H1 (cell line): ENCODE measurements around the gene ASPA. TPM values are rescaled to one million over a fixed set of nuclear protein-coding genes. Genes with fewer than 3 reads are reported as not detected.

Source experiments
- CTCF ChIA-PET: fragments of 300-600 bp; sonication (Branson Sonifier 250); formaldehyde crosslinking; loops from one replicate; lab custom pipeline; 2021; ENCODE audit not compliant: partially characterized antibody; lab: Charles Lee
- POLR2A ChIA-PET: fragments of 300-600 bp; sonication (Branson Sonifier 250); formaldehyde crosslinking; loops from one replicate; lab custom pipeline; 2021; ENCODE audit warnings: inconsistent platforms; ENCODE audit not compliant: partially characterized antibody; lab: Charles Lee
- DNase-seq, 2 experiments: peaks; one replicate each; pipeline versions ENCODE4 v3.0.0 to v3.0.0-alpha.2; 2010 to 2022; ENCODE audit warnings: low spot score in 2 of 2, low read depth in 1 of 2, mixed read lengths in 1 of 2
- FAIRE-seq: peaks from 2 replicates; lab custom pipeline; 2011; peaks lifted over from hg19 to GRCh38; lab: Jason Lieb, UNC
- H2AFZ ChIP-seq: 2 replicates; pipeline ENCODE4 v1.8.1; 2012; ENCODE audit warnings: low read length, inconsistent platforms
- H2AK5ac ChIP-seq: 2 replicates; pipeline ENCODE4 v1.6.1; 2013; ENCODE audit warnings: low read depth, low read length
- H2BK120ac ChIP-seq: replicated peaks from 2 replicates; pipeline ENCODE3; 2013; ENCODE audit warnings: low read depth, low read length, inconsistent platforms
- H2BK12ac ChIP-seq: 2 replicates; pipeline ENCODE4 v1.6.1; 2013; ENCODE audit warnings: low read depth, low read length
- H2BK15ac ChIP-seq: 2 replicates; pipeline ENCODE4 v1.6.1; 2013; ENCODE audit warnings: low read length
- H2BK20ac ChIP-seq: 2 replicates; pipeline ENCODE4 v1.6.1; 2013; ENCODE audit warnings: low read length
- H2BK5ac ChIP-seq: 2 replicates; pipeline ENCODE4 v1.6.1; 2013; ENCODE audit warnings: low read depth, low read length
- H3K14ac ChIP-seq: 2 replicates; pipeline ENCODE4 v1.6.1; 2013; ENCODE audit warnings: inconsistent platforms; ENCODE audit not compliant: insufficient read length
- H3K18ac ChIP-seq: 2 replicates; pipeline ENCODE4 v1.6.1; 2013; ENCODE audit warnings: low read length; ENCODE audit errors: extremely low read depth
- H3K23ac ChIP-seq: 2 replicates; pipeline ENCODE4 v1.6.1; 2013; ENCODE audit warnings: inconsistent platforms; ENCODE audit not compliant: insufficient read length
- H3K23me2 ChIP-seq: 2 replicates; pipeline ENCODE4 v1.6.1; 2013; ENCODE audit warnings: low read depth, low read length
- H3K27ac ChIP-seq: 2 replicates; pipeline ENCODE4 v1.6.1; 2011; ENCODE audit warnings: low read depth, low read length, inconsistent platforms
- H3K27me3 ChIP-seq, 4 experiments: replicated peaks in 1 of 4; 1 replicate in 1 of 4; 2 replicates in 3 of 4; pipeline versions ENCODE4 v1.6.1 to v1.8.1; 2011 to 2013; ENCODE audit warnings: low read length in 3 of 4, mild to moderate bottlenecking in 3 of 4, inconsistent platforms in 2 of 4, mixed read lengths in 2 of 4, moderate library complexity in 1 of 4; ENCODE audit not compliant: control insufficient read depth in 3 of 4, insufficient read depth in 3 of 4; ENCODE audit errors: extremely low read depth in 1 of 4
- H3K36me3 ChIP-seq, 4 experiments: 2 replicates each; pipeline versions ENCODE4 v1.6.1 to v1.8.1; 2011 to 2013; ENCODE audit warnings: mild to moderate bottlenecking in 4 of 4, low read length in 3 of 4, moderate library complexity in 2 of 4, control low read depth in 1 of 4, inconsistent platforms in 1 of 4; ENCODE audit not compliant: insufficient read depth in 4 of 4, control insufficient read depth in 2 of 4
- H3K4ac ChIP-seq: replicated peaks from 2 replicates; pipeline ENCODE3; 2013; ENCODE audit warnings: low read length, low read depth, mixed read lengths, inconsistent platforms; ENCODE audit not compliant: insufficient read length
- H3K4me1 ChIP-seq, 4 experiments: replicated peaks in 1 of 4; 1 replicate in 1 of 4; 2 replicates in 3 of 4; pipeline versions ENCODE4 v1.6.1 to v1.8.1; 2011 to 2013; ENCODE audit warnings: low read length in 3 of 4, inconsistent platforms in 2 of 4, mixed read lengths in 1 of 4; ENCODE audit not compliant: insufficient read depth in 4 of 4, control insufficient read depth in 3 of 4
- H3K4me2 ChIP-seq, 2 experiments: 2 replicates each; pipeline versions ENCODE4 v1.6.1 to v1.8.1; 2011 to 2013; ENCODE audit warnings: low read depth in 2 of 2, low read length in 2 of 2, control low read depth in 1 of 2, inconsistent platforms in 1 of 2, mild to moderate bottlenecking in 1 of 2; ENCODE audit not compliant: insufficient read depth in 1 of 2
- H3K4me3 ChIP-seq, 4 experiments: fragments of 200-600, 300-600 bp in 1 of 4; sonication (generic), shearing (Covaris generic), sonication (Bioruptor Twin) in 1 of 4; 2 replicates each; pipeline versions ENCODE4 v1.5.1 to v1.8.1; 2011 to 2016; ENCODE audit warnings: low read length in 4 of 4, low read depth in 3 of 4, control low read depth in 2 of 4, inconsistent platforms in 2 of 4, mild to moderate bottlenecking in 2 of 4, mixed read lengths in 1 of 4, moderate library complexity in 1 of 4; ENCODE audit not compliant: insufficient read depth in 2 of 4; ENCODE audit errors: extremely low read depth in 1 of 4
- H3K56ac ChIP-seq: replicated peaks from 2 replicates; pipeline ENCODE3; 2013; ENCODE audit warnings: low read depth, mild to moderate bottlenecking, mixed read lengths, low read length, inconsistent platforms; ENCODE audit not compliant: insufficient read length
- H3K79me1 ChIP-seq: 2 replicates; pipeline ENCODE4 v1.6.1; 2013; ENCODE audit warnings: low read depth, low read length, control low read depth
- H3K79me2 ChIP-seq, 2 experiments: 2 replicates each; pipeline versions ENCODE4 v1.6.1 to v1.8.1; 2012 to 2013; ENCODE audit warnings: low read length in 2 of 2, mild to moderate bottlenecking in 2 of 2, inconsistent platforms in 1 of 2; ENCODE audit not compliant: insufficient read depth in 2 of 2, control insufficient read depth in 1 of 2
- H3K9ac ChIP-seq, 4 experiments: replicated peaks in 1 of 4; 1 replicate in 1 of 4; 2 replicates in 3 of 4; pipeline versions ENCODE4 v1.6.1 to v1.8.1; 2011 to 2013; ENCODE audit warnings: low read depth in 3 of 4, low read length in 3 of 4, control low read depth in 2 of 4, mild to moderate bottlenecking in 2 of 4, moderate library complexity in 2 of 4, inconsistent platforms in 1 of 4; ENCODE audit errors: extremely low read depth in 1 of 4
- H3K9me3 ChIP-seq, 2 experiments: 2 replicates each; pipeline versions ENCODE4 v1.6.1 to v1.8.1; 2012 to 2013; ENCODE audit warnings: mild to moderate bottlenecking in 2 of 2, moderate library complexity in 2 of 2, control low read depth in 1 of 2, inconsistent platforms in 1 of 2, low read depth in 1 of 2, low read length in 1 of 2, mixed read lengths in 1 of 2; ENCODE audit not compliant: insufficient read depth in 2 of 2
- H4K20me1 ChIP-seq, 2 experiments: replicated peaks in 1 of 2; 2 replicates each; pipeline versions ENCODE3 to v1.8.1; 2011 to 2013; ENCODE audit warnings: inconsistent platforms in 2 of 2, low read length in 2 of 2, mild to moderate bottlenecking in 1 of 2; ENCODE audit not compliant: insufficient read depth in 2 of 2, control insufficient read depth in 1 of 2
- H4K5ac ChIP-seq: 2 replicates; pipeline ENCODE4 v1.6.1; 2013; ENCODE audit warnings: low read length, low read depth, mixed read lengths, inconsistent platforms; ENCODE audit not compliant: insufficient read length
- H4K8ac ChIP-seq: 2 replicates; pipeline ENCODE4 v1.8.0; 2013; ENCODE audit warnings: mild to moderate bottlenecking, moderate library complexity, low read length, inconsistent platforms; ENCODE audit not compliant: insufficient read depth; ENCODE audit errors: extremely low read depth
- H4K91ac ChIP-seq: replicated peaks from 2 replicates; pipeline ENCODE3; 2013; ENCODE audit warnings: low read length, mixed read lengths, inconsistent platforms; ENCODE audit not compliant: insufficient read length
- CHD2 ChIP-seq: IDR thresholded peaks from 2 replicates; pipeline ENCODE4 v1.6.1; 2012; ENCODE audit warnings: low read length, improper control_type of control experiment
- FOSL1 ChIP-seq: IDR thresholded peaks from 2 replicates; pipeline ENCODE4 v1.6.1; 2011; ENCODE audit warnings: mild to moderate bottlenecking, low read depth, low read length, moderate library complexity; ENCODE audit not compliant: insufficient read depth
- GABPA ChIP-seq: IDR thresholded peaks from 2 replicates; pipeline ENCODE4 v1.6.1; 2011; ENCODE audit warnings: mild to moderate bottlenecking, low read length, moderate library complexity, borderline replicate concordance; ENCODE audit not compliant: insufficient read depth
- NANOG ChIP-seq: IDR thresholded peaks from 2 replicates; pipeline ENCODE4 v1.6.1; 2011; ENCODE audit warnings: low read length, low read depth, mild to moderate bottlenecking, inconsistent platforms; ENCODE audit not compliant: insufficient read depth, poor library complexity, severe bottlenecking
- RXRA ChIP-seq: IDR thresholded peaks from 2 replicates; pipeline ENCODE4 v1.6.1; 2011; ENCODE audit warnings: low read depth, mild to moderate bottlenecking, low read length, moderate library complexity; ENCODE audit not compliant: insufficient read depth
- SIX5 ChIP-seq: IDR thresholded peaks from 2 replicates; pipeline ENCODE4 v1.6.1; 2011; ENCODE audit warnings: mild to moderate bottlenecking, low read depth, low read length
- SP1 ChIP-seq: IDR thresholded peaks from 2 replicates; pipeline ENCODE4 v1.6.1; 2011; ENCODE audit warnings: low read depth, low read length
- TAF7 ChIP-seq: optimal IDR thresholded peaks from 2 replicates; pipeline ENCODE3; 2011; ENCODE audit warnings: low read depth, mild to moderate bottlenecking, inconsistent platforms, low read length, moderate library complexity, borderline replicate concordance
- TEAD4 ChIP-seq: IDR thresholded peaks from 2 replicates; pipeline ENCODE4 v1.6.1; 2012; ENCODE audit warnings: low read depth, low read length, inconsistent platforms, mixed read lengths
- USF2 ChIP-seq: IDR thresholded peaks from 2 replicates; pipeline ENCODE4 v1.6.1; 2011; ENCODE audit warnings: low read length, improper control_type of control experiment
- WGBS, 2 experiments: shearing (Covaris generic) in 1 of 2; methylation state at CpG; one replicate each; pipeline versions ENCODE4 v1.1.6 to v1.1.7; 2013 to 2015; ENCODE audit warnings: low lambda C conversion rate in 2 of 2, mixed read lengths in 2 of 2, inconsistent platforms in 1 of 2, low coverage in 1 of 2, missing lambda C conversion rate in 1 of 2; ENCODE audit not compliant: insufficient replicate concordance in 2 of 2, insufficient coverage in 1 of 2, insufficient read length in 1 of 2; ENCODE audit errors: extremely low coverage in 1 of 2, missing lambda C conversion rate in 1 of 2; 5-methylcytosine and 5-hydroxymethylcytosine counted together
- polyA plus RNA-seq, 7 experiments: library from polyadenylated mRNA; depleted of rRNA in 3 of 7; stranded (reverse) in 5 of 7; unstranded in 2 of 7; fragments of >200 nt in 5 of 7; fragments of 200-250 nt in 2 of 7; gene quantifications; 1 replicate in 5 of 7; 2 replicates in 1 of 7; 4 replicates in 1 of 7; pipeline versions ENCODE4 v1.2.1 to v1.2.3, GENCODE V29; 2011 to 2013; ENCODE audit warnings: missing spikeins in 2 of 7, mixed read lengths in 2 of 7
- total RNA-seq: library from RNA; stranded (reverse); fragmentation: NEBNext Ultra II Directional; extraction: Animal tissue kit (Norgen Biotek cat#: 25700); gene quantifications from 2 replicates; pipeline ENCODE4 v1.2.1, GENCODE V29; 2021
- TF ChIP-seq, protein P1 (sequence below), 3 experiments: IDR thresholded peaks; 1 replicate in 2 of 3; 2 replicates in 1 of 3; pipeline versions ENCODE4 v1.5.1 to v1.6.1; 2011; ENCODE audit warnings: low read length in 3 of 3, mild to moderate bottlenecking in 3 of 3, inconsistent platforms in 2 of 3, low read depth in 1 of 3, moderate library complexity in 1 of 3; ENCODE audit not compliant: insufficient read depth in 1 of 3; ENCODE audit errors: control extremely low read depth in 1 of 3

Gene ASPA
- total and polyA plus RNA-seq, 2 of the 8 experiments (the other 6 are each of a cell fraction or from before 2014, with no cell fraction given), result 0.03 TPM; not detected in 1

DNA sequence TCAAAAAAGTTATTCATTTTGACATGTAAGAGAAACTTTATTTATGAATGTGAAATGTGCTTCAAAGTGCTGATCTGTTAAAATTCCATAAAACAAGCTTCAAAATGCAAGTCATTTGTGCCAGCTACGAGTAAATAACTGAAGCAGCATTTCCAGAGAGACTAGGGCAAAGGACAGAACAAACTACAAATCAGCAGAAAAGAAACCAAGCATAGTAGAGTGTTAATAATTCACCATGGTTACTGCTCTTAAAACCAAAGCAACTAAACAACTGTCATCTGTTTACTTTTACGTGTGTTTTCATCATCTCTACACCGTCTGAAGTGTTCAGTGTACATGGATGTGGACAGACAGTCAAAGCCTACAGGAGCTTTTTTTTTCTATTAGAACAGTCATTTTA, 1.6 kb upstream of the ASPA start:
- Histone ChIP-seq H3K4ac (no peak overlapping the region), H2BK120ac (no peak overlapping the region), H3K4me1 (peaks cover 0 to 5% (median 0%) of the 10 kb centered on the region in 4 experiments; a peak in 1 of 7 replicates), H2BK20ac (no peak overlapping the region), H3K9me3 (no peaks in the 10 kb centered on the region), H4K5ac (no peak overlapping the region), H3K14ac (no peak overlapping the region), H3K56ac (no peak overlapping the region), H3K4me2 (no peak overlapping the region), H4K20me1 (no peaks in the 10 kb centered on the region), H4K8ac (no peak overlapping the region), H3K36me3 (no peaks in the 10 kb centered on the region), H2BK15ac (no peak overlapping the region), H3K79me1 (no peaks in the 10 kb centered on the region), H3K27me3 (no peaks in the 10 kb centered on the region), H3K4me3 (no peak overlapping the region), H3K18ac (no peak overlapping the region), H2AFZ (no peak overlapping the region), H2AK5ac (no peak overlapping the region), H3K27ac (no peak overlapping the region), H2BK12ac (no peak overlapping the region), H3K79me2 (no peaks in the 10 kb centered on the region), H3K23ac (no peak overlapping the region), H2BK5ac (no peak overlapping the region), H3K9ac (no peak overlapping the region), H4K91ac (no peak overlapping the region), H3K23me2 (no peaks in the 10 kb centered on the region)
- FAIRE-seq (no peak), DNase-seq (no peak)
- CTCF ChIA-PET, result interaction anchor here (0.6 kb wide), 1 partner anchor 131 kb away, joined by 3 read pairs; no protein-coding TSS in a partner anchor
- 97% methylated on average over 3 of the region's 3 CpGs; no CpG with 5 or more reads in 1 of the 2 experiments for WGBS, 2 experiments
- POLR2A ChIA-PET, result no interaction called here
- TF ChIP-seq TEAD4 (no peak), SP1 (no peak), GABPA (no peak), TAF7 (no peak), NANOG (no peak), FOSL1 (no peak), USF2 (no peak), RXRA (no peak), SIX5 (no peak), CHD2 (no peak)
- TF ChIP-seq, protein P1, sequence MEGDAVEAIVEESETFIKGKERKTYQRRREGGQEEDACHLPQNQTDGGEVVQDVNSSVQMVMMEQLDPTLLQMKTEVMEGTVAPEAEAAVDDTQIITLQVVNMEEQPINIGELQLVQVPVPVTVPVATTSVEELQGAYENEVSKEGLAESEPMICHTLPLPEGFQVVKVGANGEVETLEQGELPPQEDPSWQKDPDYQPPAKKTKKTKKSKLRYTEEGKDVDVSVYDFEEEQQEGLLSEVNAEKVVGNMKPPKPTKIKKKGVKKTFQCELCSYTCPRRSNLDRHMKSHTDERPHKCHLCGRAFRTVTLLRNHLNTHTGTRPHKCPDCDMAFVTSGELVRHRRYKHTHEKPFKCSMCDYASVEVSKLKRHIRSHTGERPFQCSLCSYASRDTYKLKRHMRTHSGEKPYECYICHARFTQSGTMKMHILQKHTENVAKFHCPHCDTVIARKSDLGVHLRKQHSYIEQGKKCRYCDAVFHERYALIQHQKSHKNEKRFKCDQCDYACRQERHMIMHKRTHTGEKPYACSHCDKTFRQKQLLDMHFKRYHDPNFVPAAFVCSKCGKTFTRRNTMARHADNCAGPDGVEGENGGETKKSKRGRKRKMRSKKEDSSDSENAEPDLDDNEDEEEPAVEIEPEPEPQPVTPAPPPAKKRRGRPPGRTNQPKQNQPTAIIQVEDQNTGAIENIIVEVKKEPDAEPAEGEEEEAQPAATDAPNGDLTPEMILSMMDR (IDR thresholded peaks at IDR 0.05; ENCODE audit: control extremely low read depth in 1 of 3, insufficient read depth in 1 of 3, low read depth in 1 of 3, low read length in 3 of 3), result no peak
